Activated T-cell treated with anti-CD3 and anti-CD28 coated beads, Interleukin-2, amount 50 U/mL, for 1 hour (primary cell): ENCODE data around the gene ORC6.

Source experiments
- DNase-seq: peaks from one replicate; pipeline ENCODE4 v3.0.0-alpha.2; 2020

Gene ORC6

GRCh38 chr16:46733319-46733830 is 43.9 kb downstream of the ORC6 start:
- no peak for DNase-seq

GRCh38 chr16:46736695-46737094 is 47.2 kb downstream of the ORC6 start:
- no peak for DNase-seq

- no peak for DNase-seq
These were observed 48.3 kb downstream of the ORC6 start for GRCh38 chr16:46737621-46738214.

- no peak for DNase-seq
These were observed 50.5 kb downstream of the ORC6 start for GRCh38 chr16:46739934-46740333.

- no peak for DNase-seq
These were observed 53.8 kb downstream of the ORC6 start for GRCh38 chr16:46743232-46743719.

GRCh38 chr16:46745617-46746016 is 56.2 kb downstream of the ORC6 start:
- no peak for DNase-seq

GRCh38 chr16:46746821-46747776 is 57.6 kb downstream of the ORC6 start:
- no peak for DNase-seq
